Measurements from ENCODE around the gene STAB1.

STAB1 gene

DNA sequence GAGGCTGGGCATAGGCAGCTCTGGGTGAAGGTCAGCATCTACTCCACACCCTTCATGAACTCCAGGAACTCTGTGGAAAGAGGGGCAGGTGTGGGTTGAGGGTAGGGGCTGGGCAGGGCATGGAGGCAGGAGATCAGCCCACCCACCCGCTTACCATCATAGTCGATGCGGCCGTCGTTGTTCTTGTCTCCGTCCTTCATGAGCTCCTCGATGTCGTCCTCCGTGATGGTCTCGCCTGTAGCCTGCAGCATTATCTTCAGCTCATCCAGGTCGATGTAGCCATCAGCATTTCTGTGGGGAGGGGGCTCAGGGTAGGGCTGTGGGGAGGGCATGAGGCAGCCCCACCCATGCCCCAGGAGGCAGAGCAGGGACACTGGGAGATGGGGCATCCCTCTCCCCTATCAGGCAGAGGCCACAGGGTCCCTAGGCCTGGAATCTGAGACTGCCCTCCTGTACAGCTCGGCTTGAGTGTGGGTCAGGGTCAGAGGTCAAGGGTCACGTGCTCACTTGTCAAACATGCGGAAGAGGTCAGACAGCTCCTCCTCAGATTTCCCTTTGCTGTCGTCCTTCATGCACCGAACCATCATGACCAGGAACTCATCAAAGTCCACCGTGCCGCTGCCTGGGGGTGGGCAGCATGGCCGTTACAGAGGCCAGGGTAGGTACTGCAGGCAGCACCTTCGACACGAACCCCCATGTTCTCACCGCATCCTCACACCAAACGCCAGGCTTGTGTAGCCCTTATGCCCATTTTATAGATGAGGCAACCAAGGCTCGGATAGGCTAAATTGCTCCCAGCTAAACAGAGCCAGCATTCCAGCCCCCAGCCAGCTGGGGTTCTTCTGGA, 43.7 kb upstream of the STAB1 start:
- no peak for DNase-seq (ENCODE audit: low read depth)
- TF ChIP-seq, protein P1, sequence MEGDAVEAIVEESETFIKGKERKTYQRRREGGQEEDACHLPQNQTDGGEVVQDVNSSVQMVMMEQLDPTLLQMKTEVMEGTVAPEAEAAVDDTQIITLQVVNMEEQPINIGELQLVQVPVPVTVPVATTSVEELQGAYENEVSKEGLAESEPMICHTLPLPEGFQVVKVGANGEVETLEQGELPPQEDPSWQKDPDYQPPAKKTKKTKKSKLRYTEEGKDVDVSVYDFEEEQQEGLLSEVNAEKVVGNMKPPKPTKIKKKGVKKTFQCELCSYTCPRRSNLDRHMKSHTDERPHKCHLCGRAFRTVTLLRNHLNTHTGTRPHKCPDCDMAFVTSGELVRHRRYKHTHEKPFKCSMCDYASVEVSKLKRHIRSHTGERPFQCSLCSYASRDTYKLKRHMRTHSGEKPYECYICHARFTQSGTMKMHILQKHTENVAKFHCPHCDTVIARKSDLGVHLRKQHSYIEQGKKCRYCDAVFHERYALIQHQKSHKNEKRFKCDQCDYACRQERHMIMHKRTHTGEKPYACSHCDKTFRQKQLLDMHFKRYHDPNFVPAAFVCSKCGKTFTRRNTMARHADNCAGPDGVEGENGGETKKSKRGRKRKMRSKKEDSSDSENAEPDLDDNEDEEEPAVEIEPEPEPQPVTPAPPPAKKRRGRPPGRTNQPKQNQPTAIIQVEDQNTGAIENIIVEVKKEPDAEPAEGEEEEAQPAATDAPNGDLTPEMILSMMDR (IDR thresholded peaks at IDR 0.05; ENCODE audit: insufficient read depth, low read depth, low read length, missing control alignments) = peak; percentile 22

DNA sequence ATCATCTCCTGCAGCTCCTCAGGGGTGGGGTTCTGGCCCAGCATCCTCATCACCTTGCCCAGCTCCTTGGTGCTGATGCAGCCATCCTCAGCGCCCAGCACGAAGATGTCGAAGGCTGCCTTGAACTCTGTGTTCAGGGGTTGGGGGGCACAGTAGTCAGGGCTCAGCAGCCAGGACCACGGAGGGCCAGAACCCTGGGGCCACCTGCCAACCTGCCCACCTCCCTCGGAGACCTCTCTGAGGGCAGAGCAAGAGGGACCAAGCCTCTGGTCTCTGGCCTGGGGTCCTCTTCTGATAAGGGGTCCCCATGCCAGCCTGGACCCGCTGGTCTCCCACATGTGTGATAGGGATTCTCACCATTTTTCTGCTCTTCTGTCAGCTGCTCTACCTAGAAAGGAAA, 43.0 kb upstream of the STAB1 start:
- TF ChIP-seq, protein P1 (IDR thresholded peaks at IDR 0.05; ENCODE audit: insufficient read depth, low read depth, low read length, missing control alignments) = no peak
- no peak overlapping the region for H3K4me3 ChIP-seq (ENCODE audit: low read depth, low read length)
- no peak for DNase-seq (ENCODE audit: low read depth)

More for the DNA sequence above, 43.7 kb upstream of the STAB1 start:
- no peak overlapping the region for H3K4me3 ChIP-seq (ENCODE audit: low read depth, low read length)

DNA sequence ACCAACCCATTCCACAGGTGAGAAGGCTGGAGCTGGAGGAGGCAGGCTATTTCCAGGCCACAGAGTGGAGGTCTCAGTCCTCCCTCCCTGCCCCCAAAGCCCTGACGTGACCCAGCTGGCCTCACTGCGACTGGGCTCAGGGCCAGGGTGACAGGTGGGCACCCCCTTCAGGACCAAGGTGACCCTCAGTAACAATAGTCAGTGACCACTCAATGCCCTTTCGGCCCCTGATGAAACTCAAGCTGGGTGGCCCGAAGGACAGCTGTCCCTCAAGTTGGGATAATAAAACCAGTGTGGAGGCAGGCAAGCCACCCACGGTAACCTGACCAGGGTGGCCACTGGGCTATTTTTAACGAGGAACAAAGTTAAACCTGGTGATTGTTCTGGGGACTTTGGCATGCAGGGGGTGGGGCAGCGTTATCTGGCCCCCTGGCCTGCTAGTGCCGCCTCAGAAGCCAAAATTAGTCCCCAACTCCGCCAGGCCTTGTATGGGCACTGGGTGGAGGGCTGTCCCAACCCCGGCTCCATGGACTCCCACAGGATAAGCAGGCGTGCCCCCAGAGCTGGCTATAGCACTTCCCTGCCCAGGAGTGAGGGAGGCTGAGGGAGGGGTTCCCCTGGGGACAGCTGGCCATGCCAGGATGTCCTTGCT, 42.4 kb upstream of the STAB1 start:
- no peak for DNase-seq (ENCODE audit: low read depth)
- TF ChIP-seq, protein P1 (IDR thresholded peaks at IDR 0.05; ENCODE audit: insufficient read depth, low read depth, low read length, missing control alignments) = no peak
- no peak overlapping the region for H3K4me3 ChIP-seq (ENCODE audit: low read depth, low read length)

DNA sequence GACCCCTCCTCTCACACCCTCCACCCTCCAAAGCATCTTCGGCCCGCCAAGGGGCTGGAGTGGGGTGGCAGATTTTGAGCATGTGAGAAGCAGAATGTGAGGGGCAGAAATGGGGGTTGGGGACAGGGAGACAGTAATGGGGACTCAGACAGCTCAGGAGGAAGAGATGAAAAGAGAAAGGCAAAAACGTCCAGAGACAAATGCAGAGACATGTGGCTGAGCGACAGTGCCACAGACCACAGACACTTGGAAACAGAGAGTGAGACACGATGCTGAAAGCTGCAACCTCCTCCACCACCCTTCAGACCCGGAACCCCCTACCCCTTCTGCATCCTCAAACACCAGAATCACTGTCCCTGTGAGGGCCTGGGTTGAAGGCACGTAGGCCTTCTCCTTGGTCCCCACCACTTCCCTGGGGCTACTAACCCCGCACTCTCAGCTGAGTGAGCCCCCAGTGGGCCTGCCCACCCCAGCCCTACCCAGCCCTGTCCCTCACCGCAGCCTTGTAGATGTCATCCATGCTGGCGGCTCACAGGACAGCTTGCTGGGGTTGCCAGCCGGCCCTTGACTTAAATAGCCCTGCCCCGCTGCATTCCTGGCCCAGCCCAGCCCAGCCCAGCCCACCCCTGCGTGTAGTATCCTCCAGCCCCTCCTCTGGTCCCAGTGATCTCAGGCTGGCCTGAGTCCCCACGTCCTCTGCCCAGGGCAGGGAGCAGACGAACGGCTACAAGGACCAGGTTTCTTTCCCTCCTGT, 41.5 kb upstream of the STAB1 start, which contains the start of gene TNNC1:
TNNC1 (minus strand) TSS at position 546 of the 754 bp plus-strand sequence; CDS start at position 520, 26 bp downstream.
- TF ChIP-seq, protein P1 (IDR thresholded peaks at IDR 0.05; ENCODE audit: insufficient read depth, low read depth, low read length, missing control alignments) = no peak
- no peak for DNase-seq (ENCODE audit: low read depth)
- H3K4me3 ChIP-seq (ENCODE audit: low read depth, low read length) = peak within 1 kb of the TSS; percentile 96

DNA sequence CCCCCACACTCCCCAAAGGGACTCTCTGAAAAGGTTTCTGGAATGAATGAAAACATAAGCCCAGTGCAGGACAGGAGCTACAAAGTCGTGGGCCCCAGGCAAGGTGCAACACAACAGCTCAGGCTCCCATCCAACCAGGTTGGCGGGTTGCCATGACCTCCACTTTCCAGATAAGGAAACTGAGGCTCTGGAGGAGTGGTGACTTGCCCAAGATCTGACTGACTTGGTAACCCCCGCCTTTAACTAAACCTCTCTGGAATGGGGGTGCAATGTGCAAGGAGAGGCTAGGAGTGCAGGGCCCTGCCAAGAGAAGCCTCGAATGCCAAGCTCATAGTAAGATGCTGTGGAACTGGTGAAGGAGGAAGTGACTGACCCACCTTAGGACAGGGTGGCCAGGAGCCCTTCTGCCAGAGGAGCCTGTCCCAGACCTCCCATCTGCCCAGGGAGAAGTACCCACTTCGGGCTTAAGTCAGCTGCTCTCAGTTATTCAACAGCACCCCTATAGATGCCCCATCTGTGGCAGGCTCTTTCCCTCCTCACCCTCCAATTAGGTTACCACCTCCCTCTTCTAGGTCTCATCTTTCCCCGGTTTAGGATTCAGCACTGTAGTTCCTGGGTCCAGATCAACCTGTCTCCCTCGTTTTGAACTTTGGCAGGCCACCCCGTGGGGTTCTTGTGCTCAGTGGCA, 40.7 kb upstream of the STAB1 start:
- peak overlapping the region; percentile 96 for H3K4me3 ChIP-seq (ENCODE audit: low read depth, low read length)
- DNase-seq (ENCODE audit: low read depth) = no peak
- TF ChIP-seq, protein P1 (IDR thresholded peaks at IDR 0.05; ENCODE audit: insufficient read depth, low read depth, low read length, missing control alignments) = no peak

DNA sequence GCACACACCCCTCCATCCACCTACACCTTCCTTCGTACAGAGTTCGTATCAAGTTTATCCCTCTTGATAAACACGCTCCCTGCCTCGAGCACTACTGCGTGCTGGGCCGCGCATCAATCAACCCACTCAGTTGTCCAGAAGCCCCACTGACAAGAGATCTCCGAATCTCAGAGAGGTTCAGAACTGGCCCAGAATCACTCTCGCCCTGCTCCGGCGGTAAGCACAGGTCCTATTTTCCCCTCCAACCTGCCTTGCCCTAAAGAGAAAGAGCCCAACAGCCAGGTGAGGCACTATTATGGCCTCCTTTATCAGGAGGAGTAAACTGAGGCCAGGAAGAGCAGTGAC, 40.2 kb upstream of the STAB1 start:
- TF ChIP-seq, protein P1 (IDR thresholded peaks at IDR 0.05; ENCODE audit: insufficient read depth, low read depth, low read length, missing control alignments) = no peak
- H3K4me3 ChIP-seq (ENCODE audit: low read depth, low read length) = peak overlapping the region; percentile 96
- DNase-seq (ENCODE audit: low read depth) = no peak
